ENCODE data around the gene RPL13A. TPM values are rescaled to one million over a fixed set of nuclear protein-coding genes. Genes with fewer than 3 reads are reported as not detected.
A peak's percentile ranks its signal among the peaks of the same experiment; 100 is the strongest.

RPL13A gene
- total and polyA plus RNA-seq, 2 of the 13 experiments (the other 11 are each of a cell fraction or from before 2014, with no cell fraction given): 2,601 to 3,407 TPM

GRCh38 chr19:49497047-49497788 lies 9.8 kb downstream of the RPL13A start (continued):
- TF ChIP-seq ZSCAN5A (CRISPR knock-in tag; IDR thresholded peaks at IDR 0.05; ENCODE audit: borderline replicate concordance) (no peak), ZHX1 (CRISPR knock-in tag; IDR thresholded peaks at IDR 0.05; ENCODE audit: low read depth) (no peak), ZNF18 (CRISPR knock-in tag; IDR thresholded peaks at IDR 0.05; ENCODE audit: insufficient replicate concordance) (peak; percentile 5), MNT (IDR thresholded peaks at IDR 0.05) (peak; percentile 33; the same call in 1 of the 2 replicates), ZNF569 (CRISPR knock-in tag; IDR thresholded peaks at IDR 0.05; ENCODE audit: borderline replicate concordance) (no peak), ERF (CRISPR knock-in tag; IDR thresholded peaks at IDR 0.05) (no peak), MYC (CRISPR knock-in tag; IDR thresholded peaks at IDR 0.05; ENCODE audit: borderline replicate concordance) (peak; percentile 75; the same call in 1 of the 2 replicates), GPBP1L1 (CRISPR knock-in tag; IDR thresholded peaks at IDR 0.05) (no peak), CREB1 (IDR thresholded peaks at IDR 0.05) (no peak), CREB1 (CRISPR knock-in tag; IDR thresholded peaks at IDR 0.05) (no peak), ZFP91 (CRISPR knock-in tag; IDR thresholded peaks at IDR 0.05; ENCODE audit: borderline replicate concordance) (no peak), POLR2A (IDR thresholded peaks at IDR 0.05; ENCODE audit: insufficient read depth in 1 of 2, low read depth in 2 of 2, low read length in 2 of 2) (peak; percentile 66 to 71; a peak in 3 of 4 replicates), SAP130 (CRISPR knock-in tag; IDR thresholded peaks at IDR 0.05; ENCODE audit: low read depth) (peak; percentile 63; the same call in 1 of the 2 replicates), SP1 (IDR thresholded peaks at IDR 0.05) (no peak), SP1 (CRISPR knock-in tag; IDR thresholded peaks at IDR 0.05) (peak; percentile 68; the same call in 1 of the 2 replicates), CENPT (CRISPR knock-in tag; IDR thresholded peaks at IDR 0.05; ENCODE audit: low read depth) (no peak), SUZ12 (IDR thresholded peaks at IDR 0.05; ENCODE audit: low read depth, low read length) (peak; percentile 23; the same call in 1 of the 2 replicates), SCMH1 (CRISPR knock-in tag; IDR thresholded peaks at IDR 0.05; ENCODE audit: borderline replicate concordance) (no peak), MAX (IDR thresholded peaks at IDR 0.05) (peak; percentile 77)

All from HepG2 (cell line).